GM19467 (cell line): ENCODE data around the gene SLC25A13.
"Not testable (repeated sequence)": the region's sequence is repeated elsewhere in the genome, so short reads cannot be mapped to it uniquely, and the experiment has no call there.

Experiments
- ATAC-seq: cut with Tn5 transposase; IDR thresholded peaks from one replicate; pipeline ENCODE4 v1.9.1; 2021; ENCODE audit warnings: mild to moderate bottlenecking, moderate library complexity; ENCODE audit not compliant: unreplicated experiment

The SLC25A13 gene

GRCh38 chr7:96300986-96301385 lies 20.9 kb downstream of the SLC25A13 start:
- ATAC-seq = no peak

GRCh38 chr7:96300502-96300901 lies 21.4 kb downstream of the SLC25A13 start:
- ATAC-seq = no peak

- ATAC-seq = no peak
Observed at GRCh38 chr7:96299496-96299895, 22.4 kb downstream of the SLC25A13 start.

GRCh38 chr7:96297876-96298275 lies 24.0 kb downstream of the SLC25A13 start:
- no peak for ATAC-seq

- not testable (repeated sequence) for ATAC-seq
Observed at GRCh38 chr7:96297446-96297845, 24.5 kb downstream of the SLC25A13 start.

GRCh38 chr7:96293911-96294310 lies 28.0 kb downstream of the SLC25A13 start:
- ATAC-seq = not testable (repeated sequence)

- no peak for ATAC-seq
Observed at GRCh38 chr7:96287559-96287958, 34.3 kb downstream of the SLC25A13 start.

- no peak for ATAC-seq
Observed at GRCh38 chr7:96287132-96287531, 34.8 kb downstream of the SLC25A13 start.

GRCh38 chr7:96285579-96285978 lies 36.3 kb downstream of the SLC25A13 start:
- peak; percentile 86 for ATAC-seq

- peak; percentile 39 for ATAC-seq
Observed at GRCh38 chr7:96284835-96285234, 37.1 kb downstream of the SLC25A13 start.

GRCh38 chr7:96284240-96284639 lies 37.7 kb downstream of the SLC25A13 start:
- no peak for ATAC-seq

GRCh38 chr7:96282835-96283234 lies 39.1 kb downstream of the SLC25A13 start:
- ATAC-seq = no peak

GRCh38 chr7:96277921-96278320 lies 44.0 kb downstream of the SLC25A13 start:
- no peak for ATAC-seq

- no peak for ATAC-seq
Observed at GRCh38 chr7:96276019-96276418, 45.9 kb downstream of the SLC25A13 start.

- no peak for ATAC-seq
Observed at GRCh38 chr7:96273716-96274115, 48.2 kb downstream of the SLC25A13 start.

GRCh38 chr7:96269246-96269994 lies 52.5 kb downstream of the SLC25A13 start:
- no peak for ATAC-seq

GRCh38 chr7:96266580-96266979 lies 55.3 kb downstream of the SLC25A13 start:
- ATAC-seq = no peak

GRCh38 chr7:96266015-96266414 lies 55.9 kb downstream of the SLC25A13 start:
- no peak for ATAC-seq

- no peak for ATAC-seq
Observed at GRCh38 chr7:96253964-96254363, 67.9 kb downstream of the SLC25A13 start.

- no peak for ATAC-seq
Observed at GRCh38 chr7:96253441-96253840, 68.5 kb downstream of the SLC25A13 start.

GRCh38 chr7:96250776-96251361 lies 71.0 kb downstream of the SLC25A13 start:
- ATAC-seq = no peak

- no peak for ATAC-seq
Observed at GRCh38 chr7:96248405-96248804, 73.5 kb downstream of the SLC25A13 start.

GRCh38 chr7:96246919-96247318 lies 75.0 kb downstream of the SLC25A13 start:
- ATAC-seq = no peak
